ENCODE results near the gene HHLA2. TPM values are rescaled to one million over a fixed set of nuclear protein-coding genes. Genes with fewer than 3 reads are reported as not detected.

Gene HHLA2
- total and polyA plus RNA-seq, 2 of the 8 experiments (the other 6 are each of a cell fraction or from before 2014, with no cell fraction given), result not detected

GRCh38 chr3:108407886-108408285 lies 111.5 kb downstream of the HHLA2 start:
- H3K79me1 ChIP-seq (ENCODE audit: low read depth, low read length), result no peaks in the 10 kb centered on the region
- H2AFZ ChIP-seq (ENCODE audit: low read length), result no peak overlapping the region
- H3K9me3 ChIP-seq (ENCODE audit: insufficient read depth in 2 of 2, low read depth in 1 of 2, low read length in 1 of 2), result peaks cover 0 to 2% of the 10 kb centered on the region in 2 experiments; a peak in 1 of 4 replicates
- no peak overlapping the region for H3K4ac ChIP-seq (replicated peaks; ENCODE audit: insufficient read length, low read depth, low read length)
- WGBS, 2 experiments (ENCODE audit: extremely low coverage in 1 of 2, insufficient coverage in 1 of 2, insufficient read length in 1 of 2, insufficient replicate concordance in 2 of 2, low coverage in 1 of 2, low lambda C conversion rate in 2 of 2, missing lambda C conversion rate in 1 of 2), result 87% methylated on average over 3 of the region's 3 CpGs; no CpG with 5 or more reads in 1 of the 2 experiments
- H3K14ac ChIP-seq (ENCODE audit: insufficient read length), result no peak overlapping the region
- H4K20me1 ChIP-seq (replicated peaks in 1 of 2; ENCODE audit: control insufficient read depth in 1 of 2, insufficient read depth in 2 of 2, low read length in 2 of 2), result no peaks in the 10 kb centered on the region
- no peaks in the 10 kb centered on the region for H3K36me3 ChIP-seq (ENCODE audit: control insufficient read depth in 2 of 4, insufficient read depth in 4 of 4, low read length in 3 of 4)
- no peak overlapping the region for H4K91ac ChIP-seq (replicated peaks; ENCODE audit: insufficient read length, low read length)
- no peak overlapping the region for H3K27ac ChIP-seq (ENCODE audit: low read depth, low read length)
- no peaks in the 10 kb centered on the region for H3K79me2 ChIP-seq (ENCODE audit: control insufficient read depth in 1 of 2, insufficient read depth in 2 of 2, low read length in 2 of 2)
- no peak overlapping the region for H2AK5ac ChIP-seq (ENCODE audit: low read depth, low read length)
- H2BK5ac ChIP-seq (ENCODE audit: low read depth, low read length), result no peak overlapping the region
- ChIA-PET POLR2A (ENCODE audit: partially characterized antibody) (no interaction called here), CTCF (ENCODE audit: partially characterized antibody) (interaction anchor here (0.6 to 1.3 kb wide), 3 partner anchors 9 to 415 kb away, joined by 3 to 4 read pairs (median 3); no protein-coding TSS in a partner anchor)
- H3K4me3 ChIP-seq (ENCODE audit: extremely low read depth in 1 of 4, insufficient read depth in 2 of 4, low read depth in 3 of 4, low read length in 4 of 4), result no peak overlapping the region
- no peaks in the 10 kb centered on the region for H3K27me3 ChIP-seq (replicated peaks in 1 of 4; ENCODE audit: control insufficient read depth in 3 of 4, extremely low read depth in 1 of 4, insufficient read depth in 3 of 4, low read length in 3 of 4)
- H4K8ac ChIP-seq (ENCODE audit: extremely low read depth, insufficient read depth, low read length), result no peak overlapping the region
- H3K23me2 ChIP-seq (ENCODE audit: low read depth, low read length), result no peaks in the 10 kb centered on the region
- no peak for FAIRE-seq
- TF ChIP-seq PHF8 (conservative IDR thresholded peaks at IDR 0.05; ENCODE audit: low read depth, low read length) (no peak), GABPA (IDR thresholded peaks at IDR 0.05; ENCODE audit: borderline replicate concordance, insufficient read depth, low read length) (no peak), POLR2A (IDR thresholded peaks at IDR 0.05; ENCODE audit: control extremely low read depth in 1 of 2, low read depth in 2 of 2, low read length in 2 of 2) (no peak), NRF1 (IDR thresholded peaks at IDR 0.05; ENCODE audit: low read depth, low read length) (no peak), TCF12 (IDR thresholded peaks at IDR 0.05; ENCODE audit: low read depth, low read length) (no peak), CTBP2 (IDR thresholded peaks at IDR 0.05; ENCODE audit: borderline replicate concordance, insufficient read depth, insufficient read length, low read length) (no peak), CEBPB (IDR thresholded peaks at IDR 0.05; ENCODE audit: low read depth, low read length) (no peak), HDAC6 (IDR thresholded peaks at IDR 0.05; ENCODE audit: low read depth, low read length) (no peak), EP300 (IDR thresholded peaks at IDR 0.05; ENCODE audit: borderline replicate concordance in 1 of 2, low read depth in 2 of 2, low read length in 2 of 2) (no peak), POLR2AphosphoS5 (IDR thresholded peaks at IDR 0.05; ENCODE audit: low read depth, low read length) (no peak), SIRT6 (IDR thresholded peaks at IDR 0.05; ENCODE audit: low read length) (no peak), TAF1 (IDR thresholded peaks at IDR 0.05; ENCODE audit: low read depth, low read length) (no peak), JUND (IDR thresholded peaks at IDR 0.05; ENCODE audit: low read length) (no peak), NANOG (IDR thresholded peaks at IDR 0.05; ENCODE audit: insufficient read depth, low read depth, low read length, poor library complexity, severe bottlenecking) (no peak)
- H3K56ac ChIP-seq (replicated peaks; ENCODE audit: insufficient read length, low read depth, low read length), result no peak overlapping the region
- H3K9ac ChIP-seq (replicated peaks in 1 of 4; ENCODE audit: extremely low read depth in 1 of 4, low read depth in 3 of 4, low read length in 3 of 4), result no peak overlapping the region
- no peak overlapping the region for H3K23ac ChIP-seq (ENCODE audit: insufficient read length)
- no peak overlapping the region for H3K18ac ChIP-seq (ENCODE audit: extremely low read depth, low read length)
- no peak overlapping the region for H4K5ac ChIP-seq (ENCODE audit: insufficient read length, low read depth, low read length)
- H2BK20ac ChIP-seq (ENCODE audit: low read length), result no peak overlapping the region
- no peak for DNase-seq (ENCODE audit: low read depth in 1 of 2, low spot score in 2 of 2)
- no peak overlapping the region for H2BK15ac ChIP-seq (ENCODE audit: low read length)
- no peak overlapping the region for H2BK12ac ChIP-seq (ENCODE audit: low read depth, low read length)
- peaks cover 0 to 1% (median 0%) of the 10 kb centered on the region in 4 experiments; a peak in 1 of 7 replicates for H3K4me1 ChIP-seq (replicated peaks in 1 of 4; ENCODE audit: control insufficient read depth in 3 of 4, insufficient read depth in 4 of 4, low read length in 3 of 4)
- H3K4me2 ChIP-seq (ENCODE audit: insufficient read depth in 1 of 2, low read depth in 2 of 2, low read length in 2 of 2), result no peak overlapping the region
- H2BK120ac ChIP-seq (replicated peaks; ENCODE audit: low read depth, low read length), result no peak overlapping the region
